Measurements from ENCODE around the gene TIMM50.
A peak's percentile ranks its signal among the peaks of the same experiment; 100 is the strongest.
"Not testable (repeated sequence)": the region's sequence is repeated elsewhere in the genome, so short reads cannot be mapped to it uniquely, and the experiment has no call there.

Gene TIMM50

DNA sequence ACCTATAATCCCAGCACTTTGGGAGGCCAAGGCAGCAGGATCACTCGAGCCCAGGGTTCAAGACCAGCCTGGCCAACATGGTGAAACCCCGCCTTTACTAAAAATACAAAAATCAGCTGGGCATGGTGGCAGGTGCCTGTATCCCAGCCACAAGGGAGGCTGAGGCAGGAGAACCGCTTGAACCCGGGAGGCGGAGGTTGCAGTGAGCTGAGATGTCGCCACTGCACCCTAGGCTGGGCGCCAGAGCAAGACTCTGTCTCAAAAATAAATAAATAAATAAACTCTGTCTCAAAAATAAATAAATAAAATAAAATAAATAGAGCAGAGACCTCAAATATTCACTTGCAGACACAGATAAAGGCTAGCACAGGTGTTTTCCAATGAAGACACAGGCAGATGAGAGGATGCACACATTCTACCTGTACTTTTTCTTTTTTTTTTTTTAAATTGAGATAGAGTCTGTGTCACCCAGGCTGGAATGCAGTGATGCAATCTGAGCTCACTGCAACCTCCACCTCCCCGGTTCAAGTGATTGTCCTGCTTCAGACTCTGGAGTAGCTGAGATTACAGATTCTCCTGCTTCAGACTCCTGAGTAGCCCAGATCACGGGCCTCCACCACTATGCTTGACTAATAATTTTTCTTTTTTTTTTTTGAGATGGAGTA lies 42.2 kb upstream of the TIMM50 start:
- no peak overlapping the region for H3K4me3 ChIP-seq (replicated peaks in 1 of 2; ENCODE audit: low read depth in 2 of 2, low read length in 2 of 2)
- DNase-seq (ENCODE audit: low read depth in 2 of 2) = peak in 1 of 2 donors; percentile 64
- no peak for TF ChIP-seq CTCF (IDR thresholded peaks at IDR 0.05; ENCODE audit: low read depth, low read length)

DNA sequence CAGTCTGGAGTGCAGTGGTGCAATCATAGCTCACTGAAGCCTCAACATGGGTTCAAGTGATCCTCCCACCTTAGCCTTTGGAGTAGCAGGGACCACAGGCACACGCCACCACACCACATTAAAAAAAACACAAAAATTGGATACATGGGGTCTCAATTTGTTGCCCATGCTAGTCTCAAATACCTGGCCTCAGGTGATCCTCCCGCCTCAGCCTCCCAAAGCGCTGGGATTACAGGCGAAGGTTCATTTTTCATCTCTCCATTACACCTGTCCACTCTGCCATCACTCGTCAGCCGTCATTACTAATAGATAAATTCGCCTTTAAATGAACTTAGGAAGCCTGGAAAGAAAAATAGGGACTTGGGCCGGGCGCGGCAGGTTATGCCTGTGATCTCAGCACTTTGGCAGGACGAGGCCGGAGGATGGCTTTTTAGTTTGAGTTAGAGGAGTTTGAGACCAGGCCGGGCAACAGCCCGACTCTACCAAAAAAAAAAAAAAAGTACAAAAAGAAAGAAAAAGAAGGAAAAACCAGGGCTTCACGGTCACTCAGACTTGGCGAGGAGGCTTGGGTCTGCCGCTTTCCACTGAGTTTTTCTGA lies 35.9 kb upstream of the TIMM50 start:
- TF ChIP-seq CTCF (IDR thresholded peaks at IDR 0.05; ENCODE audit: low read depth, low read length) = no peak
- DNase-seq (ENCODE audit: low read depth in 2 of 2) = peak in 1 of 2 donors; percentile 47

DNA sequence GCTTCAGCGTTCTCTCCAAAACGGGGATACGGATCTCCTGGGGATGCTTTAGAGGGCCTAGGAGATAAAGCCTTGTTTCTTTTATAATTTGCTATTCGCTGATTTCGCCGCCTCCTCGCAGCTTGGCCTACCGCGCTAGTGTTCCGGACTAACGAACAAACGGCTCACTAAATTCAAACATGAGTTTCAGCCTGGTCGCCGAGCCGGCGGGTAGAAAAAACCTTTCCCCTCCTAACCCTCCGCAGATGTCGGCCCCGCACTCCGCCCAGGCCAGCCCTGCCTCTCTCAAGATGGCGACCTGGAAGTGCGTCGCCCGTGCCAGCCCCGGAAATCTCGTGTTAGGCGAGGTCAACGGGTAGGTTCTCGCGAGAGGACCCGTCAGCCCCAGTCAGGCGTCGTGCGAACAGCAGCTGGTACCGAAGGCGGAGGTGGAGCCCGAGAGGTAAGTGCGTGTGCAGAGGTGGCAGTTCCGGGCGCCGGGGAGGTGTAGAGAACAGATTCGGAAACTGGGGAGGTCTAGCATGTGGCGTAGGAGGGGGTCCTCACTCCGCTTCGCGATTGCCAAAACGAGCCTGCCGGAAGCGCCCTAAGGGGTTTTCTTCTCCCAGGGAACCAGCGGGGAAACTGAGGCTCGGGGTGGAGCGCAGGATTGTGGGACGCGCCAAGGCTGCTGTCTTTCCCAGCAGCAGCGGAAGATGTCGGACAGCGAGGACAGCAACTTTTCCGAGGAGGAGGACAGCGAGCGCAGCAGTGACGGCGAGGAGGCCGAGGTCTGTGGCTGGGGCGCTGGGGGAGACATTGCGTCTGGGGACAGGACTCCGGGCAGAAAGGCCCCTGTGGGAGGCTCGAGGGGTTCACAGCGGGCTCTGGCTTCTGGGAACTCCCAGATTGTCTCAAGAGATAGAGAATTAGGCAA lies 35.2 kb upstream of the TIMM50 start, which contains the start of gene SUPT5H:
Gene SUPT5H, plus strand, starts transcription at position 387 of the 916 bp plus-strand sequence. Its CDS starts 309 bp downstream, at position 696.
- no peak for TF ChIP-seq CTCF (IDR thresholded peaks at IDR 0.05; ENCODE audit: low read depth, low read length)
- DNase-seq (ENCODE audit: low read depth in 2 of 2) = peak; percentile 99
- H3K4me3 ChIP-seq (replicated peaks in 1 of 2; ENCODE audit: low read depth in 2 of 2, low read length in 2 of 2) = peak within 1 kb of the TSS; percentile 98 to 99

More for the DNA sequence above, 35.9 kb upstream of the TIMM50 start:
- peak overlapping the region; percentile 98 to 99 for H3K4me3 ChIP-seq (replicated peaks in 1 of 2; ENCODE audit: low read depth in 2 of 2, low read length in 2 of 2)

GRCh38 chr19:39446365-39447084 lies 34.1 kb upstream of the TIMM50 start:
- no peak for TF ChIP-seq CTCF (IDR thresholded peaks at IDR 0.05; ENCODE audit: low read depth, low read length)
- peak overlapping the region; percentile 98 to 99 for H3K4me3 ChIP-seq (replicated peaks in 1 of 2; ENCODE audit: low read depth in 2 of 2, low read length in 2 of 2)
- DNase-seq (ENCODE audit: low read depth in 2 of 2) = no peak

DNA sequence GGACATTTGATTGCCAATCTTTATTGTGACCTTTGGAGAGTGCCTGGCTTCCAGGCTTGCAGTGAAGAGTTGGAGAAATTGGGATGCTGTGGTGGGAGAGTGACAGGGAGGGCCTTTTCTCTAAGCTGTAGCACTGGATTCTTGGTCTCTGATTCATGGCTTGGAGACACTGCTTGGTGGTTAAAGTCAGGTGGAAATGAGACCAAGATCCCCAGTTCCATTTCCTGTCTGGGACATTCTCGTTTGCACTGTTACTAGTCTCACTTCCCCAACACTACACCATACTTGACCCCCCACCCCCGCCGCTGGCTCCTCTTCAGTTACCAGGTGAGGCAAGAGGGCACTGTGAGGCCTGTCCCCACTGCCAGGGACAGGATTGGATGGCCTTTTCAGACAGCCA lies 32.4 kb upstream of the TIMM50 start:
- no peak overlapping the region for H3K4me3 ChIP-seq (replicated peaks in 1 of 2; ENCODE audit: low read depth in 2 of 2, low read length in 2 of 2)
- DNase-seq (ENCODE audit: low read depth in 2 of 2) = peak in 1 of 2 donors; percentile 39
- no peak for TF ChIP-seq CTCF (IDR thresholded peaks at IDR 0.05; ENCODE audit: low read depth, low read length)

DNA sequence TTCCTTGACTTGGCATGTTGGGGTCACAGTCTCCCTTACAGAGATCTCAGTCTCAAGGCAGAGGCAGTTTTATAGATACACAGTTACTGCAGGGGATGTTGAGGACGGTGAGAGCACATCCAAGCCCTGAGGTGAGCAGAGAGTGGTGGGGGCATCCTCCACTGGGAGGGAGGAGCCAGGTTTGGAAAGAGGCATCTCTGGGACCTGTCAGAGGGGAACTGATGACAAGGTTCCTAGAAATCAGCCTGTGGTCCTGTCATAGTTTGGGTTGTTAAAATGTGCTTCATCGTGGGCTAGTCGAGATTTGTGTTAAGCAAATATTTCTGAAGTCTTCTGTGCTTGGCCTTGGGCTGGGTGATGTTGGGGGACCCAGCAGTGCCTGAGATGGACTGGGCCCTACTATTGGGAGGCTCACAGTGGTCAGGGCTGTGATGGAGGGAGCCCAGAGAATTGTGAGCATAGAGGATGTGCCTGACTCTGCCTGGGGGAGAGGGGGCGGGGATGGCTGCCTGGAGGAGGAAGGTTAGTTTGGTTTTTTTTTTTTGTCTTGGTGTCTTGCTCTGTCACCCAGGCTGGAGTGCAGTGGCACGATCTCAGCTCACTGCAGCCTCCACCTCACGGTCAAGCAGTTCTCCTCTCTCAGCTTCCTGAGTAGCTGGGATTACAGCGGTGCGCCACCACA lies 31.4 kb upstream of the TIMM50 start:
- DNase-seq (ENCODE audit: low read depth in 2 of 2) = no peak
- no peak for TF ChIP-seq CTCF (IDR thresholded peaks at IDR 0.05; ENCODE audit: low read depth, low read length)
- H3K4me3 ChIP-seq (replicated peaks in 1 of 2; ENCODE audit: low read depth in 2 of 2, low read length in 2 of 2) = no peak overlapping the region

GRCh38 chr19:39451257-39451656 lies 29.4 kb upstream of the TIMM50 start:
- DNase-seq (ENCODE audit: low read depth in 2 of 2); H3K4me3 ChIP-seq (replicated peaks in 1 of 2; ENCODE audit: low read depth in 2 of 2, low read length in 2 of 2): not testable (repeated sequence)

All from cardiac fibroblast (primary cell).